Measurements from ENCODE around the gene HOXA3. TPM values are rescaled to one million over a fixed set of nuclear protein-coding genes. Genes with fewer than 3 reads are reported as not detected.
A peak's percentile ranks its signal among the peaks of the same experiment; 100 is the strongest.

HOXA3 gene
- total and polyA plus RNA-seq, 7 donors: 3.9 to 20.8 (median 10.3) TPM

DNA sequence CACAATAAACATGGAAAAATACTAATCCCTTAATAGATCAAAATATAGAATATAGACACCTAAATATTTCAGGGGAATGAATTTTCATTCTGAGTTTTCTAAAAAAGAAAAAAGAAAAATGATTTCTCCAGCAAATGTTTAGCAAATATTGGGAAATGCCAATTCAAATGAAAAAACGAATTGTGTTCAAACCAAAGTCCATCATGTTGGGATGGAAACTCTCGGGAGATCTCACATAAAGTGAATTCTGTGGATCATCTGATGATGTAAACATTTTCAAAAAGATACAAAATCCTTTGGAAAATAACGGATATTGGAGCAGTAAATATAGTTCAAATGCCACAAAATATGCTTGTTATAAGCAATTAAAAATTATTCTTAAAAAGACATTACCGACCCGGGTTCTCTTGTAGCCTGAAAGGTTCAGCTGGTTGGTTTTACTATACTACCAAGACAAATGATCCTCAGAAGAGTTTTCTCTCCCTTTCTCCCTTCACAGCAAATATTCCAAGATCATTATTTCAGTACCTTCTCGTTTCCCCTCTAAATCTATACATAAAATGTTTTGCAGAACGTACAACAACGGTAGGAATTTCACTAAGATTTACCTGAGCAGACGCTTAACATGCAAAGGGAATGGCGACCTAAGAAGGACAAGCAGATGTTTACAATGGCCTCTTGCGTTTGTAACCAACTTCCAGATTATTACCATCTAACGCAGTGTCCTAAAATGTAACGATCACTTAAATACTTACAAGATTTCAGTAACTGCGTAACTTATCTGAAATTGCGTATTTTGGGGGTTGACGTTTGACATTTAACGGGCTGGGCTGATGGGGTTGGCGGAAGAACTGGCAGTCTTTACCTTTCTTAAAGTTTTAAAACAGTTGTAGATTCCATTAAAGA, 45.0 kb upstream of the HOXA3 start:
- intact Hi-C loops (cut with DNase I): loop anchor here (2.0 to 10.0 kb wide), 6 partner anchors 379 to 977 kb away; partner anchors contain the start of gene HIBADH
- H3K27ac ChIP-seq: peak overlapping the region in 3 of 4 donors; percentile 97 to 98 (median 98)
- H3K4me3 ChIP-seq: peak overlapping the region; percentile 63 to 78 (median 70)
- WGBS, 2 donors: 7 to 25% methylated on average over 18 of the region's 18 CpGs
- no peaks in the 10 kb centered on the region for H3K36me3 ChIP-seq
- no peak for DNase-seq
- TF ChIP-seq POLR2AphosphoS5 (IDR thresholded peaks at IDR 0.05) (peak in 1 of 4 donors; percentile 5), EP300 (IDR thresholded peaks at IDR 0.05) (no peak)
- H3K27me3 ChIP-seq: peaks cover 0 to 43% (median 3%) of the 10 kb centered on the region in 3 donors
- peaks cover 0 to 64% (median 30%) of the 10 kb centered on the region in 4 donors for H3K4me1 ChIP-seq
- no peaks in the 10 kb centered on the region for H3K9me3 ChIP-seq

DNA sequence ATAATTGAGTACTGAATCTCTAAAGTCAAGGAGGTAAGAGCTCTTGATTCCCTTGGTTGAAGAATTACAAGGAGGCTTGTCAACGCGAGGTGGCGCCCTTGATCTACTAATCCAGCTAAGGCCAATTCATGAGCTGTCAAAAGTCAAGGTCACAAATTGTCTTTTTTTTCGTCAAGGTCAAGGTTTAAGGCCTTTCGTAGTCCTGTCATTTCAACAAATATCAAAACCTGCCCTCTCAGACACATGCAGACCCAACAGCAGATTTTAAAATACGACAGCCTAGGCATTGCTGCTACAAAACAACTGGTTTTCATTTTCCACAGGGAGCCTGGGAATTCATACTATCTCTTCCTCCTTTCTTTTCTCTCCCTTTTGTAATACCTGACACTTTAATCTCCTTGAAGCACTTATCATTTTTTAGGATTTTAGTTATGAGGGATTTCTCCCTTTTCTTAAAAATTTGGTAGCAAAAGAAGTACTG, 43.9 kb upstream of the HOXA3 start:
- no peaks in the 10 kb centered on the region for H3K9me3 ChIP-seq
- 1 to 4% methylated on average over 6 of the region's 6 CpGs for WGBS, 2 donors
- H3K4me1 ChIP-seq: peaks cover 0 to 60% (median 35%) of the 10 kb centered on the region in 4 donors
- peaks cover 0 to 36% (median 0%) of the 10 kb centered on the region in 3 donors for H3K27me3 ChIP-seq
- peak overlapping the region; percentile 63 to 78 (median 70) for H3K4me3 ChIP-seq
- H3K27ac ChIP-seq: peak overlapping the region in 3 of 4 donors; percentile 97 to 98 (median 98)
- no peak for TF ChIP-seq EP300 (IDR thresholded peaks at IDR 0.05)
- TF ChIP-seq, protein P1, sequence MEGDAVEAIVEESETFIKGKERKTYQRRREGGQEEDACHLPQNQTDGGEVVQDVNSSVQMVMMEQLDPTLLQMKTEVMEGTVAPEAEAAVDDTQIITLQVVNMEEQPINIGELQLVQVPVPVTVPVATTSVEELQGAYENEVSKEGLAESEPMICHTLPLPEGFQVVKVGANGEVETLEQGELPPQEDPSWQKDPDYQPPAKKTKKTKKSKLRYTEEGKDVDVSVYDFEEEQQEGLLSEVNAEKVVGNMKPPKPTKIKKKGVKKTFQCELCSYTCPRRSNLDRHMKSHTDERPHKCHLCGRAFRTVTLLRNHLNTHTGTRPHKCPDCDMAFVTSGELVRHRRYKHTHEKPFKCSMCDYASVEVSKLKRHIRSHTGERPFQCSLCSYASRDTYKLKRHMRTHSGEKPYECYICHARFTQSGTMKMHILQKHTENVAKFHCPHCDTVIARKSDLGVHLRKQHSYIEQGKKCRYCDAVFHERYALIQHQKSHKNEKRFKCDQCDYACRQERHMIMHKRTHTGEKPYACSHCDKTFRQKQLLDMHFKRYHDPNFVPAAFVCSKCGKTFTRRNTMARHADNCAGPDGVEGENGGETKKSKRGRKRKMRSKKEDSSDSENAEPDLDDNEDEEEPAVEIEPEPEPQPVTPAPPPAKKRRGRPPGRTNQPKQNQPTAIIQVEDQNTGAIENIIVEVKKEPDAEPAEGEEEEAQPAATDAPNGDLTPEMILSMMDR (IDR thresholded peaks at IDR 0.05): peak in 3 of 4 experiments; percentile 58 to 81 (median 76)
- TF ChIP-seq POLR2AphosphoS5 (IDR thresholded peaks at IDR 0.05): peak in 2 of 4 donors; percentile 32 to 53
- no peak for TF ChIP-seq POLR2A (IDR thresholded peaks at IDR 0.05)
- intact Hi-C loops (cut with DNase I): loop anchor here (5.0 to 10.0 kb wide), 3 partner anchors 466 to 978 kb away; partner anchors contain the start of gene HIBADH
- no peaks in the 10 kb centered on the region for H3K36me3 ChIP-seq
- peak; percentile 94 for DNase-seq

DNA sequence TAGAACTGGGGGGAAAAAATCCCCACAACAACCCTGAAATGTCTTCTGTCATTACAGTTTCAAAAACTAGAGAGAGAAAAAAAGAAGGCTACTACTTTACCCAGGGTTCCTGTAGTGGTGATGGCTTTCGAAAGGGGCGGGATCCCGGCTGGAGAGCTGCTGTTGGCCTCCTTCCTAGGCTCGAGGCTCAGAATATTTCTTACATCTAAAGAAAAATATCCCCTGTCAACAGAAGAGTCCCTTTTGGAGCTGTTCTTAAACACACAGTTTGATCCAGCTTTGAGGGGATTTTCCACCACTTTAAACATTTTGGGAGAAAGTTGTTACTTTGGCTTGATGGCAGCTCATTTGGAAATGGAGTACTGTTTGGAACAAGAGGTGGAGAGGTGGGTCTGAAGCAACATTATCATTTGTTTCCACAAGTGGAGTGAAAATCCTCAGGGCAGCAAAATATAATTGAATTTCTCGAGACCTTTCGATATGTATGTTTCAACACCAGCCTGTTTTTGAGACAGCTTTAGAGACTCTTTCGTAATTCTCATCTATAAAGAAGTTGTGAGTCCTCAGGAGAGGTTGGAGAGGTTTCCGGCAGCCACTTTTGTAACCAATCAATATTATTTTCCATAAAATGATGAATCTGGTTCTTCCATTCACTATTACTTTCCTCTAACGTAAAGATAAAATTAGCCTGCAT, 42.5 kb upstream of the HOXA3 start:
- no peaks in the 10 kb centered on the region for H3K9me3 ChIP-seq
- 18 to 39% methylated on average over 9 of the region's 9 CpGs for WGBS, 2 donors
- DNase-seq: no peak
- H3K36me3 ChIP-seq: no peaks in the 10 kb centered on the region
- peaks cover 0 to 64% (median 41%) of the 10 kb centered on the region in 4 donors for H3K4me1 ChIP-seq
- H3K4me3 ChIP-seq: peak overlapping the region; percentile 63 to 78 (median 70)
- TF ChIP-seq, protein P1 (IDR thresholded peaks at IDR 0.05): no peak
- TF ChIP-seq EP300 (IDR thresholded peaks at IDR 0.05) (no peak), POLR2A (IDR thresholded peaks at IDR 0.05) (no peak), POLR2AphosphoS5 (IDR thresholded peaks at IDR 0.05) (no peak)
- H3K27ac ChIP-seq: peak overlapping the region in 3 of 4 donors; percentile 97 to 98 (median 98)
- intact Hi-C loops (cut with DNase I): loop anchor here (5.0 to 10.0 kb wide), 3 partner anchors 467 to 980 kb away; partner anchors contain the start of gene HIBADH
- H3K27me3 ChIP-seq: peaks cover 0 to 31% (median 0%) of the 10 kb centered on the region in 3 donors

DNA sequence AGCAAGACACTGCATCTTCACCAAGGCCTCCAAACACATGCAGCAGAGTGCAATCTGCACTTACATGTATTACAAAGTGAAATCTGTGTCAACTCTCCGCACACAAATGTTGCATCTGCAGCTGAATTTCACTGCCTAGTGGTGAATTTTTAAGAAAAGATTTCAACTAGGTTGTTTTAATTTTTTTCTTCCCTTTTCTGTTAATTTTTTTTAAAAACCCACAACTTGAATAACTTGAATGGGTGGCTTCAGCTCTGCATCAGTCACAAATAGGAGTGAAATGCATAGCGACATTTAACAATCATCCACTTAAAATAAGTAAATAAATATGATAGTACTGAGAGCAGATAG, 41.6 kb upstream of the HOXA3 start:
- H3K4me1 ChIP-seq: peaks cover 0 to 70% (median 49%) of the 10 kb centered on the region in 4 donors
- WGBS, 2 donors: 14 to 37% methylated on average over 2 of the region's 2 CpGs
- no peaks in the 10 kb centered on the region for H3K9me3 ChIP-seq
- H3K27ac ChIP-seq: peak overlapping the region in 3 of 4 donors; percentile 97 to 98 (median 98)
- peaks cover 0 to 31% (median 0%) of the 10 kb centered on the region in 3 donors for H3K27me3 ChIP-seq
- intact Hi-C loops (cut with DNase I): loop anchor here (10.0 kb wide), 1 partner anchor 981 kb away; no protein-coding TSS in a partner anchor
- TF ChIP-seq POLR2A (IDR thresholded peaks at IDR 0.05) (no peak), POLR2AphosphoS5 (IDR thresholded peaks at IDR 0.05) (peak in 2 of 4 donors; percentile 5 to 28)
- TF ChIP-seq, protein P1 (IDR thresholded peaks at IDR 0.05): no peak
- no peaks in the 10 kb centered on the region for H3K36me3 ChIP-seq
- no peak for DNase-seq
- H3K4me3 ChIP-seq: peak overlapping the region; percentile 63 to 78 (median 70)
